Measurements from ENCODE around the gene ZNF296. TPM values are rescaled to one million over a fixed set of nuclear protein-coding genes. Genes with fewer than 3 reads are reported as not detected.

The ZNF296 gene
- total and polyA plus RNA-seq, 12 donors: 0.15 to 0.95 (median 0.22) TPM; not detected in 5

DNA sequence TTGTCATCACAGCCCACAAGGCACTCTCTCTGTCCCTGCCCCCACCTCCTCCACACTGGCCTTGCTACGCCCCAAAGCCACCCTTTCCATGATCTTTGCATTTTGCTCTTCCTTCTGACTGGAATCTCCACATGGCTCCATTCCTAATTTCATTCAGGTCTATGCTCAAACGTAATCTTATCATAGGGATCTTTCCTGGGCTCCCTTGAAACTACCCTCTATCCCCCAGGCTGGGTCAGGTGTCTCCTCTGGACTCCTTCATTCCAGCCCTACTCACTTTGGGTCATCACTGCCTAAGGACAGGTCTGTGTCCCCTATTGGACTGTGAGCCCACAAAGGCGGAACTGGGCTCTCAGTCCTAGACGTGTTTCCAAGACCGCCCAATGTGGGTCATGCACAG lies 5.9 kb upstream of the ZNF296 start:
- ATAC-seq (no peak), DNase-seq (no peak)
- Histone ChIP-seq H3K4me1 (peaks cover 13 to 28% (median 19%) of the 10 kb centered on the region in 9 donors), H3K4me3 (no peak overlapping the region), H3K27ac (no peak overlapping the region), H3K36me3 (peaks cover 0 to 43% (median 11%) of the 10 kb centered on the region in 9 donors), H3K27me3 (no peaks in the 10 kb centered on the region), H3K9me3 (no peaks in the 10 kb centered on the region)
- intact Hi-C loops (cut with DNase I): no loop called here
- TF ChIP-seq, protein P1, sequence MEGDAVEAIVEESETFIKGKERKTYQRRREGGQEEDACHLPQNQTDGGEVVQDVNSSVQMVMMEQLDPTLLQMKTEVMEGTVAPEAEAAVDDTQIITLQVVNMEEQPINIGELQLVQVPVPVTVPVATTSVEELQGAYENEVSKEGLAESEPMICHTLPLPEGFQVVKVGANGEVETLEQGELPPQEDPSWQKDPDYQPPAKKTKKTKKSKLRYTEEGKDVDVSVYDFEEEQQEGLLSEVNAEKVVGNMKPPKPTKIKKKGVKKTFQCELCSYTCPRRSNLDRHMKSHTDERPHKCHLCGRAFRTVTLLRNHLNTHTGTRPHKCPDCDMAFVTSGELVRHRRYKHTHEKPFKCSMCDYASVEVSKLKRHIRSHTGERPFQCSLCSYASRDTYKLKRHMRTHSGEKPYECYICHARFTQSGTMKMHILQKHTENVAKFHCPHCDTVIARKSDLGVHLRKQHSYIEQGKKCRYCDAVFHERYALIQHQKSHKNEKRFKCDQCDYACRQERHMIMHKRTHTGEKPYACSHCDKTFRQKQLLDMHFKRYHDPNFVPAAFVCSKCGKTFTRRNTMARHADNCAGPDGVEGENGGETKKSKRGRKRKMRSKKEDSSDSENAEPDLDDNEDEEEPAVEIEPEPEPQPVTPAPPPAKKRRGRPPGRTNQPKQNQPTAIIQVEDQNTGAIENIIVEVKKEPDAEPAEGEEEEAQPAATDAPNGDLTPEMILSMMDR (IDR thresholded peaks at IDR 0.05): no peak
- WGBS, 2 donors: 86 to 87% methylated on average over 5 of the region's 5 CpGs

DNA sequence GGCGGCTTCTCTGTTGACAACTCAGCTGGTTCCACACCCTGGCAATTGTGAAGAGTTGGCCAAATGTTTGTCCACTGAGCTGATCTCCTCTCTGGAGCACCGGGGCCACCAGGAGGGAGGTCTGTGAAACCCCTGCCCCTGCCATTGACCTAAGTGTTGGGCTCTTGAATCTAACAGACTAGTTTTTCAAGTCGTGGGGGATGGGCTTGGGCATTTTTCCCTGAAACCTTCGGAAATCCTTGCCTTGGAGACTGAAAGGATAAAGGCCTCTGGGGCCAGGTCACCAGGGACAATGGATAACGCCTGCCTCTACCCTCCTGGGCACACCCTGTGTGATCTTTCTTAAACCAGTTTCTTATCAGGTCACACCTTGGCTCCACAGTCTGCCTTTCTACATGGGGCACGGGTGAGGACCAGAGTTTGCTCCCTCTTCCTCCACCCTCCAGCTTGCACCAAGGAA lies 3.7 kb upstream of the ZNF296 start:
- WGBS, 2 donors: 8 to 11% methylated on average over 6 of the region's 6 CpGs
- Histone ChIP-seq H3K9me3 (no peaks in the 10 kb centered on the region), H3K27me3 (no peaks in the 10 kb centered on the region), H3K27ac (peak overlapping the region in 6 of 10 donors; percentile 68 to 93 (median 83)), H3K4me1 (peaks cover 13 to 46% (median 33%) of the 10 kb centered on the region in 9 donors), H3K4me3 (peak overlapping the region; percentile 59 to 100 (median 94)), H3K36me3 (peaks cover 0 to 28% (median 11%) of the 10 kb centered on the region in 9 donors)
- intact Hi-C loops (cut with DNase I): loop anchor here in 2 of 10 donors (2.0 kb wide), 2 partner anchors 25 to 41 kb away; partner anchors contain the start of gene CLASRP (in 1 of the 2)
- no peak for DNase-seq
- peak in 1 of 8 donors; percentile 3 for ATAC-seq
- TF ChIP-seq, protein P1 (IDR thresholded peaks at IDR 0.05): no peak

DNA sequence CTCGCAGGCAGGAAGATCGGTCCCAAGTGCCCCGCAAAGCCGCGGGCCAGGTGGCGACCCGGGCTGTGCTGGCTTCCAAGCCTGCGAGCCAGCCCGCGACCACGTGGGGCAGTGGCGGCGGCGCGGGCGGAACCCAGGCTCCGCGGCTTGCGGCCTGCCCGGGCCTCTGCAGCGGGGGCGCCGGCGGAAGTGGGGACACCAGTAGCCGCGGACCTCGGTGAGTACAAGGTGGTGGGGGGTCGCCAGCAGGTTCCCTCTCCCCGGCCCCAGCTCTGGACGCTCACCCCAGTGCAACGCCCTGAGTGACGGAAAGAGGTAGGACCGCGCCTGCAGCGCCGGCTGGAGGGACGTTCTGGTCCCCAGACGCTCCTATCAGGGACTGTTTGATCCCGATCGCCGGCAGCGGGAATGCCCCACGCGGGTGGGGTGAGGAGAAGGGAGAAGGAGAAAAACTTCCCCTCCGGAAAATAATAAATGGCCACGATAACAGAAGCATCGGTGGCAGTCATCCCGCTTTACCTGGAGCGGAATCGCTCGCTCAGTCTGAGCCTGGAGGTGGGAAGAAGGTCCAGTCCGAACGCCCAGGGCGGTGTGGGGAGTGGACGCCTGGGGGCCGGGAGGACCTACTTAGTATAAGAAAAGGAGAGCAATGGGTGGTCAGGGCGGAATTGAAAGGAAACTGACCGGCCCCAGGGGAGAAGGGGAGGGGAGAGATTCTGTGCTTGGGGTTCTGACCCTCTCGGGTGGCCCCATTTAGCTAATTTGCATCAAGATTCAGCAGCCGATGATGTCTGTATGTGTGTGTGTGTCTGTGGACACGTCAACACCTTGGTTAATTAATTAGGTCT lies 3.0 kb upstream of the ZNF296 start, which contains the start of gene GEMIN7:
GEMIN7 (plus strand) TSS at position 198 of the 848 bp plus-strand sequence. CDS start 10,855 bp downstream, outside the sequence.
- Histone ChIP-seq H3K4me1 (peaks cover 13 to 51% (median 33%) of the 10 kb centered on the region in 9 donors), H3K27ac (peak within 1 kb of the TSS in 9 of 10 donors; percentile 68 to 93 (median 82)), H3K36me3 (peaks cover 0 to 22% (median 11%) of the 10 kb centered on the region in 9 donors), H3K4me3 (peak within 1 kb of the TSS; percentile 59 to 100 (median 94)), H3K27me3 (no peaks in the 10 kb centered on the region), H3K9me3 (no peaks in the 10 kb centered on the region)
- 0% methylated on average over 61 of the region's 61 CpGs for WGBS, 2 donors
- intact Hi-C loops (cut with DNase I): loop anchor here in 2 of 10 donors (2.0 kb wide), 2 partner anchors 26 to 40 kb away; partner anchors contain the start of gene CLASRP (in 1 of the 2)
- DNase-seq: peak; percentile 68 to 78
- ATAC-seq: peak; percentile 85 to 92 (median 90)
- TF ChIP-seq, protein P1 (IDR thresholded peaks at IDR 0.05): peak in 5 of 9 donors; percentile 10 to 30 (median 21)

DNA sequence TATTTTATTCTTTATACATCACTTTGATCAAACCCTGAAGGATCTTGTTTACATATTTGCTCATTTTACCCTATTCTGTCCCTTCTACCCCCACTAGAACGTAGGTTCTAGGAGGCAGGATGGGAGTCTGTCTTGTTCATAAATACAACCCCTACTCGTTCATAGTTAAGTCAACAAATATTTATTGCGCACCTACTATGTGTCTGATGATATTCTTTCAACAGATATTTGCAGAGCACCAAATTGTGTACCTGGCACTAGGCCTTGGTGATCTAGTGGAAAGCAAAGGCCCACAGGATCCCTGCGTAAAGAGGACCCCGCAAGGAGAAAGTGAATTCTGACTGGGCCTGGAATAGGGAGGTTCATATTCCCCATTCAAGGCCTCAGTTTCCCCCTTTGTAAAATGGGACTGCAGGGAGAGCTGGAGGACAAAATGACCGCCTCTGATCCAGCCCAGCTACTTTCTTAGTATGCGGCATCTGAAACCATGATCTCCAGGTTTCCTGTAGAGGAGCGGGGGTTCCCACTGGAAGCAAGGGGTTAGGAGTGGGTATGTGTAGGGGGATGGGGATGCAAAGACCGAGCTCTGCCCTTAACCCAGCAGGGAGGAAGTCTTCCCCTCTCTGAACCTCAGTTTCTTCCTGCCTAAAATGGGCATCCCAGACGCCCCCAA lies 2.2 kb upstream of the ZNF296 start:
- peaks cover 13 to 51% (median 33%) of the 10 kb centered on the region in 9 donors for H3K4me1 ChIP-seq
- H3K27me3 ChIP-seq: no peaks in the 10 kb centered on the region
- peaks cover 0 to 22% (median 11%) of the 10 kb centered on the region in 9 donors for H3K36me3 ChIP-seq
- H3K4me3 ChIP-seq: peak overlapping the region in 9 of 10 donors; percentile 59 to 100 (median 94)
- H3K9me3 ChIP-seq: no peaks in the 10 kb centered on the region
- intact Hi-C loops (cut with DNase I): loop anchor here in 2 of 10 donors (2.0 kb wide), 2 partner anchors 26 to 40 kb away; partner anchors contain the start of gene CLASRP (in 1 of the 2)
- no peak for DNase-seq
- 56 to 60% methylated on average over 10 of the region's 10 CpGs for WGBS, 2 donors
- peak overlapping the region in 7 of 10 donors; percentile 68 to 93 (median 84) for H3K27ac ChIP-seq
- TF ChIP-seq, protein P1 (IDR thresholded peaks at IDR 0.05): no peak
- peak in 2 of 8 donors; percentile 1 to 2 for ATAC-seq

Data from heart right ventricle (tissue), 16 donors.